ENCODE results near the gene MICAL3. TPM values are rescaled to one million over a fixed set of nuclear protein-coding genes. Genes with fewer than 3 reads are reported as not detected.
A peak's percentile ranks its signal among the peaks of the same experiment; 100 is the strongest.

Gene MICAL3
- polyA plus RNA-seq, 3 donors = 0.23 to 0.84 TPM; not detected in 1

DNA sequence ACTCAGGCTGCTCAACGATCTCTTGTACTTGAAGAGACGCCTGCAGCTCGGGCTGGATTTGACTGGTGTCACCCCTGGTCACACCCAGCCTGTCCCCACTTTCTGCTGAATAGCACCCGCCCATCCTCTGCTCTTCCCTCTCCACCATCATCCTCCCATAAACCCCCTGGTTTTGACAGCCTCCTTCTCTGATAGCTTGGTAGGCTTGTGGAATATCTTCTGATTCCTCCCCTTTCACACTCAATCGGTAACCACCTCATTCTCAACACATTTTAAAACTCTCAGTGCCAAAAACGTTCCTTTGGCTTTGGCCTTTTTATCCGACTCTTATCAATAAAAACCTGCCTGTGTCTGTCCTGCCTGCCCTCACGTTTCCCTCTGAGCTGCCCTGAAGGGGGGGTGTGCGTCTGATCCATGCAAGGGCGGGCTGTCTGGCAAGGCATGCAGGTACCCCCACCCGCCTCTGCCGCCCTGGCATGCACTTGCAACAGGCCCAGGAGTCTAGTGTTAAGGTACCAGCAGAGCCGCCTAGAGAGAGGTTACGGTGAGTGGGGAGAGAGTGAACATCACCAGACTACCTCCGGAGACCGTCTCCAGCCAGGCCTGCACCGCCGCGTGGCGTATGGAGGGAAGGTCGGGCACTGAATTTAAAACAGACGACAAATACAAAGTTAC lies 198.3 kb downstream of the MICAL3 start:
- H3K9me3 ChIP-seq (replicated peaks in 1 of 2; ENCODE audit: control insufficient read depth in 1 of 2, insufficient read depth in 1 of 2, low read length in 2 of 2) = no peaks in the 10 kb centered on the region
- intact Hi-C loops (cut with micrococcal nuclease) = no loop called here
- Mint-ChIP-seq H3K36me3 (no peaks in the 10 kb centered on the region), H3K27me3 (ENCODE audit: low read depth in 3 of 3) (peaks cover 0 to 2% (median 0%) of the 10 kb centered on the region in 3 donors), H3K4me1 (no peaks in the 10 kb centered on the region), H3K4me3 (no peak overlapping the region), H3K9me3 (no peaks in the 10 kb centered on the region), H3K27ac (peak overlapping the region in 2 of 7 donors; percentile 7 to 32)
- H3K36me3 ChIP-seq (replicated peaks in 1 of 2; ENCODE audit: control insufficient read depth in 1 of 2, insufficient read depth in 2 of 2, low read length in 2 of 2) = no peaks in the 10 kb centered on the region
- H3K79me2 ChIP-seq (ENCODE audit: insufficient read depth, low read length) = no peaks in the 10 kb centered on the region
- no peaks in the 10 kb centered on the region for H3K4me1 ChIP-seq (ENCODE audit: control insufficient read depth in 1 of 2, insufficient read depth in 2 of 2, low read length in 2 of 2)
- H2AFZ ChIP-seq (ENCODE audit: insufficient read depth, low read depth, low read length, poor library complexity, severe bottlenecking) = no peak overlapping the region
- TF ChIP-seq, protein P1, sequence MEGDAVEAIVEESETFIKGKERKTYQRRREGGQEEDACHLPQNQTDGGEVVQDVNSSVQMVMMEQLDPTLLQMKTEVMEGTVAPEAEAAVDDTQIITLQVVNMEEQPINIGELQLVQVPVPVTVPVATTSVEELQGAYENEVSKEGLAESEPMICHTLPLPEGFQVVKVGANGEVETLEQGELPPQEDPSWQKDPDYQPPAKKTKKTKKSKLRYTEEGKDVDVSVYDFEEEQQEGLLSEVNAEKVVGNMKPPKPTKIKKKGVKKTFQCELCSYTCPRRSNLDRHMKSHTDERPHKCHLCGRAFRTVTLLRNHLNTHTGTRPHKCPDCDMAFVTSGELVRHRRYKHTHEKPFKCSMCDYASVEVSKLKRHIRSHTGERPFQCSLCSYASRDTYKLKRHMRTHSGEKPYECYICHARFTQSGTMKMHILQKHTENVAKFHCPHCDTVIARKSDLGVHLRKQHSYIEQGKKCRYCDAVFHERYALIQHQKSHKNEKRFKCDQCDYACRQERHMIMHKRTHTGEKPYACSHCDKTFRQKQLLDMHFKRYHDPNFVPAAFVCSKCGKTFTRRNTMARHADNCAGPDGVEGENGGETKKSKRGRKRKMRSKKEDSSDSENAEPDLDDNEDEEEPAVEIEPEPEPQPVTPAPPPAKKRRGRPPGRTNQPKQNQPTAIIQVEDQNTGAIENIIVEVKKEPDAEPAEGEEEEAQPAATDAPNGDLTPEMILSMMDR (IDR thresholded peaks at IDR 0.05) = no peak
- H3K4me3 ChIP-seq (replicated peaks in 1 of 3; ENCODE audit: low read depth in 2 of 3, low read length in 3 of 3) = no peak overlapping the region
- no peak overlapping the region for H3K4me2 ChIP-seq (replicated peaks; ENCODE audit: extremely low read depth, low read length, poor library complexity, severe bottlenecking)
- H3K9ac ChIP-seq (ENCODE audit: insufficient read depth, low read length, poor library complexity, severe bottlenecking) = no peak overlapping the region
- 93% methylated on average over 13 of the region's 22 CpGs for WGBS (ENCODE audit: insufficient coverage)
- no peaks in the 10 kb centered on the region for H3K27me3 ChIP-seq (ENCODE audit: control insufficient read depth in 2 of 2, insufficient read depth in 2 of 2, low read length in 2 of 2)
- no peak for DNase-seq
- H4K20me1 ChIP-seq (ENCODE audit: insufficient read depth, low read length) = no peaks in the 10 kb centered on the region
- H3K27ac ChIP-seq (ENCODE audit: low read depth in 1 of 2, low read length in 2 of 2) = no peak overlapping the region

DNA sequence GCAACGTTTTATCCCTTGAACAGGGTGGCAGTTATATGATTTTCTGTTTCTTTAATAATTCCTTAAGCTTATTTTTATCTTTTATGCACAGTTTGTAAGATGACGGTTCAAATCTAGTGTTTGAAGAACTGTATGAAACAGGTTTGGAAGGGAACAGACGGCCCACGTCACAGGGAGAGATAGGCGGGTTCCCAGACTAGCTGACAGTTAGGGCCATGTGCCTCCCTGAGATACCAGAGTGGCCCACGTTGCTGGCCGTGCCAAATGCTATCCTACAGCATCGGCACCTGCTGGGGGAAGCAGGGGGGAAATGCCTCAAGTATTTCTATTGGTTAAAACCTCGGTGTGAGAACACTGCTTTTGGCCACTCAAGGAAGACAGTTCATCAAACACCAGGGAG lies 199.9 kb downstream of the MICAL3 start:
- H3K27me3 ChIP-seq (ENCODE audit: control insufficient read depth in 2 of 2, insufficient read depth in 2 of 2, low read length in 2 of 2) = no peaks in the 10 kb centered on the region
- Mint-ChIP-seq H3K4me1 (no peaks in the 10 kb centered on the region), H3K27ac (no peak overlapping the region), H3K4me3 (no peak overlapping the region), H3K9me3 (no peaks in the 10 kb centered on the region), H3K27me3 (ENCODE audit: low read depth in 3 of 3) (peaks cover 0 to 2% (median 0%) of the 10 kb centered on the region in 3 donors), H3K36me3 (no peaks in the 10 kb centered on the region)
- no peaks in the 10 kb centered on the region for H3K9me3 ChIP-seq (replicated peaks in 1 of 2; ENCODE audit: control insufficient read depth in 1 of 2, insufficient read depth in 1 of 2, low read length in 2 of 2)
- no peak overlapping the region for H3K9ac ChIP-seq (ENCODE audit: insufficient read depth, low read length, poor library complexity, severe bottlenecking)
- no peaks in the 10 kb centered on the region for H3K4me1 ChIP-seq (ENCODE audit: control insufficient read depth in 1 of 2, insufficient read depth in 2 of 2, low read length in 2 of 2)
- intact Hi-C loops (cut with micrococcal nuclease) = no loop called here
- no peak overlapping the region for H3K4me3 ChIP-seq (replicated peaks in 1 of 3; ENCODE audit: low read depth in 2 of 3, low read length in 3 of 3)
- no peak overlapping the region for H3K27ac ChIP-seq (ENCODE audit: low read depth in 1 of 2, low read length in 2 of 2)
- H3K79me2 ChIP-seq (ENCODE audit: insufficient read depth, low read length) = no peaks in the 10 kb centered on the region
- 93% methylated on average over 8 of the region's 9 CpGs for WGBS (ENCODE audit: insufficient coverage)
- no peak overlapping the region for H3K4me2 ChIP-seq (replicated peaks; ENCODE audit: extremely low read depth, low read length, poor library complexity, severe bottlenecking)
- H3K36me3 ChIP-seq (replicated peaks in 1 of 2; ENCODE audit: control insufficient read depth in 1 of 2, insufficient read depth in 2 of 2, low read length in 2 of 2) = no peaks in the 10 kb centered on the region
- no peak overlapping the region for H2AFZ ChIP-seq (ENCODE audit: insufficient read depth, low read depth, low read length, poor library complexity, severe bottlenecking)
- no peaks in the 10 kb centered on the region for H4K20me1 ChIP-seq (ENCODE audit: insufficient read depth, low read length)
- TF ChIP-seq, protein P1 (IDR thresholded peaks at IDR 0.05) = no peak
- no peak for DNase-seq

All from CD14-positive monocyte (primary cell).